ENCODE measurements around the gene LGI4.

GRCh38 chr19:35112995-35113688, 21.7 kb downstream of the LGI4 start:
- no peak for TF ChIP-seq POLR2AphosphoS5 (IDR thresholded peaks at IDR 0.05; ENCODE audit: low read depth, low read length)
- no peak for TF ChIP-seq REST (IDR thresholded peaks at IDR 0.05; ENCODE audit: insufficient read depth in 1 of 2, low read depth in 2 of 2, low read length in 2 of 2)
- no peak for TF ChIP-seq SIN3A (IDR thresholded peaks at IDR 0.05; ENCODE audit: borderline replicate concordance, insufficient read depth, low read length)
- no peak for TF ChIP-seq TAF1 (IDR thresholded peaks at IDR 0.05; ENCODE audit: borderline replicate concordance, insufficient read depth, low read length)
- no peak for TF ChIP-seq FOXP2 (optimal IDR thresholded peaks at IDR 0.05; ENCODE audit: borderline replicate concordance, extremely low read depth, extremely low read length, insufficient read depth)
